ENCODE measurements around the gene PRSS48. TPM values are rescaled to one million over a fixed set of nuclear protein-coding genes. Genes with fewer than 3 reads are reported as not detected.

The PRSS48 gene
- total RNA-seq, 1 donor from 2014 or later: not detected

GRCh38 chr4:151256134-151256533 is 20.8 kb upstream of the PRSS48 start:
- no peak for TF ChIP-seq CTCF (IDR thresholded peaks at IDR 0.05; ENCODE audit: insufficient read depth, low read length, poor library complexity, severe bottlenecking)
- no peaks in the 10 kb centered on the region for H3K27me3 ChIP-seq (ENCODE audit: control insufficient read depth, insufficient read depth, low read length)
- no peak overlapping the region for H3K4me3 ChIP-seq (ENCODE audit: low read depth, low read length)
- no peaks in the 10 kb centered on the region for H3K36me3 ChIP-seq (ENCODE audit: control insufficient read depth, insufficient read depth, low read length)
- no peak for DNase-seq (ENCODE audit: low read depth)

- no peaks in the 10 kb centered on the region for H3K27me3 ChIP-seq (ENCODE audit: control insufficient read depth, insufficient read depth, low read length)
- DNase-seq (ENCODE audit: low read depth): no peak
- no peaks in the 10 kb centered on the region for H3K36me3 ChIP-seq (ENCODE audit: control insufficient read depth, insufficient read depth, low read length)
- TF ChIP-seq CTCF (IDR thresholded peaks at IDR 0.05; ENCODE audit: insufficient read depth, low read length, poor library complexity, severe bottlenecking): no peak
- H3K4me3 ChIP-seq (ENCODE audit: low read depth, low read length): no peak overlapping the region
Measured at GRCh38 chr4:151257704-151258103, 19.3 kb upstream of the PRSS48 start.

GRCh38 chr4:151259752-151260151 is 17.2 kb upstream of the PRSS48 start:
- no peak overlapping the region for H3K4me3 ChIP-seq (ENCODE audit: low read depth, low read length)
- no peak for DNase-seq (ENCODE audit: low read depth)
- H3K36me3 ChIP-seq (ENCODE audit: control insufficient read depth, insufficient read depth, low read length): no peaks in the 10 kb centered on the region
- no peaks in the 10 kb centered on the region for H3K27me3 ChIP-seq (ENCODE audit: control insufficient read depth, insufficient read depth, low read length)
- no peak for TF ChIP-seq CTCF (IDR thresholded peaks at IDR 0.05; ENCODE audit: insufficient read depth, low read length, poor library complexity, severe bottlenecking)

- Histone ChIP-seq H3K27me3 (ENCODE audit: control insufficient read depth, insufficient read depth, low read length) (no peaks in the 10 kb centered on the region), H3K4me3 (ENCODE audit: low read depth, low read length) (no peak overlapping the region), H3K36me3 (ENCODE audit: control insufficient read depth, insufficient read depth, low read length) (no peaks in the 10 kb centered on the region)
- no peak for TF ChIP-seq CTCF (IDR thresholded peaks at IDR 0.05; ENCODE audit: insufficient read depth, low read length, poor library complexity, severe bottlenecking)
- DNase-seq (ENCODE audit: low read depth): peak; percentile 19
Measured at GRCh38 chr4:151260526-151260925, 16.4 kb upstream of the PRSS48 start.

GRCh38 chr4:151263455-151263854 is 13.5 kb upstream of the PRSS48 start:
- TF ChIP-seq CTCF (IDR thresholded peaks at IDR 0.05; ENCODE audit: insufficient read depth, low read length, poor library complexity, severe bottlenecking): no peak
- Histone ChIP-seq H3K4me3 (ENCODE audit: low read depth, low read length) (no peak overlapping the region), H3K27me3 (ENCODE audit: control insufficient read depth, insufficient read depth, low read length) (no peaks in the 10 kb centered on the region), H3K36me3 (ENCODE audit: control insufficient read depth, insufficient read depth, low read length) (no peaks in the 10 kb centered on the region)
- DNase-seq (ENCODE audit: low read depth): no peak

GRCh38 chr4:151266497-151266896 is 10.5 kb upstream of the PRSS48 start:
- H3K27me3 ChIP-seq (ENCODE audit: control insufficient read depth, insufficient read depth, low read length): no peaks in the 10 kb centered on the region
- TF ChIP-seq CTCF (IDR thresholded peaks at IDR 0.05; ENCODE audit: insufficient read depth, low read length, poor library complexity, severe bottlenecking): no peak
- no peak overlapping the region for H3K4me3 ChIP-seq (ENCODE audit: low read depth, low read length)
- no peaks in the 10 kb centered on the region for H3K36me3 ChIP-seq (ENCODE audit: control insufficient read depth, insufficient read depth, low read length)
- DNase-seq (ENCODE audit: low read depth): no peak
